ENCODE data around the gene PLEKHA1. TPM values are rescaled to one million over a fixed set of nuclear protein-coding genes. Genes with fewer than 3 reads are reported as not detected.

Gene PLEKHA1
- total RNA-seq, 1 donor from 2014 or later, result 35.3 TPM

DNA sequence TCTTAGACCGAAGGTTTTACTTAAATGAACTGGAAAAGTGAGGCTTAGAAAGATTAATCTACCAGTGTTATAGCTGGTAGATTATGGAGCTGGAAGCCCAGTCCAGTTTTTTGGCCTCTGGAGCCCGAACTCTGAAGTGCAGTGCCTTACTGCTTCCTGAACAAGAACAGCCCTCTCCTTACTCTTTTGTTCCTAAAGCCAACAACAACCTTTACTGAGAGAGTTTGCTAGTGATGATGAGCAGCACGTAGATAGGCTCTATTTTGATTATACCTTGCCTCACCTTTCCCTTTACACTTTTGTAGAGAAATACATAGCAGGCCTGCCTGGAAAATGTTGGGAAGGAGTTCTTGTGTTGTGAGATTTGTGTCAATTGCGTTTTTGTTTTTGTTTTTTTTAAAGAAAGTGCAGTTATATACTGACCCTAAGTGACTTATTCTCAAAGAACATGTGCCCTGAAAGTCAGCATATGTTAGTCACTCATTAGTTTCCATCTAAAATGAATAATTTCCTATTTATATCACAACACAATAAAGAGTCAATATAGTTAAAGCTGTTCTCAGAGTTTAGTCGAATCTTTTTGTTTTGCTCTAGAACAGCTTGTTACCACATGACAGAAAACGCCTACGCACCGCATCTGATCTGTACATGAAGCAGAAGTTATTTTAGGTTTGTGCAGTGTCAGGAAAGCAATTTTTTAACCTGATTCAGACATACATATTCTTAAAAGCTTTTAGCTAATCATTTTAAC is 33.0 kb downstream of the PLEKHA1 start:
- no peaks in the 10 kb centered on the region for H3K27me3 ChIP-seq (ENCODE audit: control insufficient read depth, insufficient read depth, low read length)
- H3K4me3 ChIP-seq (ENCODE audit: low read depth, low read length), result no peak overlapping the region
- peaks cover 8% of the 10 kb centered on the region for H3K36me3 ChIP-seq (ENCODE audit: control insufficient read depth, insufficient read depth, low read length)
- TF ChIP-seq CTCF (IDR thresholded peaks at IDR 0.05; ENCODE audit: insufficient read depth, low read length, severe bottlenecking), result no peak
- FAIRE-seq (no peak), DNase-seq (ENCODE audit: low read depth) (no peak)

DNA sequence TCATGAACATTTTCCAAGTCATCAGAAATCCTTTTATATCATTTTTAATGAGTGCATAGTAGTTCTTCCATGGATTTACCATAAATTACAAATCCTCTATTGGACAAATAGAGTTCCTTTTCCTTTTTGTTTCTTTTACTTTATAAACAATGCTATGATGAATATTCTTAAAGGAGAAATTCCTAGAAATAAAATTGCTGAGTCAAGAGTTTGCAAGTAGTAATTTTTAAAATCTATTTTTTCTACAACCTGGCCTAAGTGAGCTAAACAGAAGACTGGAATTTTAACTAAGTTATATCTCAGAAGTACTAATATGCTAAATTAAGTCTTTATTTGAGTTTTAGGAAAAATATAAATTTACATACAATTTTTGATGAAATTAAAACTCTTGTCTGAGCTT is 38.8 kb downstream of the PLEKHA1 start:
- no peaks in the 10 kb centered on the region for H3K27me3 ChIP-seq (ENCODE audit: control insufficient read depth, insufficient read depth, low read length)
- FAIRE-seq (no peak), DNase-seq (ENCODE audit: low read depth) (no peak)
- peaks cover 7% of the 10 kb centered on the region for H3K36me3 ChIP-seq (ENCODE audit: control insufficient read depth, insufficient read depth, low read length)
- no peak for TF ChIP-seq CTCF (IDR thresholded peaks at IDR 0.05; ENCODE audit: insufficient read depth, low read length, severe bottlenecking)
- H3K4me3 ChIP-seq (ENCODE audit: low read depth, low read length), result no peak overlapping the region

DNA sequence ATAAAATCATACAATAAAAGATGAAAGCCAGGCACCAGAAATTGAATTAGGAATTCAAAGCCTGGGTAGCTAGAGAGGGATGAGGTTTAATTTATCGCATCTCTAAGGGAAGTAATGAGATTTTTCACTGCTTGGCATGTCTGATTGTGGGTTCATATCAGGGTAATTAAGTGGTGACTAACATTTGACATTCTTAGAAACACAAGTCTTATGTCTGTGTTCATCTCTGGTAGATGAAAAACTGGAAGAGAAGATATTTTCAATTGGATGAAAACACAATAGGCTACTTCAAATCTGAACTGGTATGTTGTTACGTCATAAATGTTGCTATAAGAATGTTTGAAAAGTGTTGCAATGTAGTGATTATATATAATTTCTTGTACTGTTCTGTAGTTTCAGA is 43.2 kb downstream of the PLEKHA1 start:
- no peak overlapping the region for H3K4me3 ChIP-seq (ENCODE audit: low read depth, low read length)
- no peak for TF ChIP-seq CTCF (IDR thresholded peaks at IDR 0.05; ENCODE audit: insufficient read depth, low read length, severe bottlenecking)
- DNase-seq (ENCODE audit: low read depth), result peak; percentile 17
- FAIRE-seq, result no peak
- no peaks in the 10 kb centered on the region for H3K27me3 ChIP-seq (ENCODE audit: control insufficient read depth, insufficient read depth, low read length)
- H3K36me3 ChIP-seq (ENCODE audit: control insufficient read depth, insufficient read depth, low read length), result peaks cover 6% of the 10 kb centered on the region

DNA sequence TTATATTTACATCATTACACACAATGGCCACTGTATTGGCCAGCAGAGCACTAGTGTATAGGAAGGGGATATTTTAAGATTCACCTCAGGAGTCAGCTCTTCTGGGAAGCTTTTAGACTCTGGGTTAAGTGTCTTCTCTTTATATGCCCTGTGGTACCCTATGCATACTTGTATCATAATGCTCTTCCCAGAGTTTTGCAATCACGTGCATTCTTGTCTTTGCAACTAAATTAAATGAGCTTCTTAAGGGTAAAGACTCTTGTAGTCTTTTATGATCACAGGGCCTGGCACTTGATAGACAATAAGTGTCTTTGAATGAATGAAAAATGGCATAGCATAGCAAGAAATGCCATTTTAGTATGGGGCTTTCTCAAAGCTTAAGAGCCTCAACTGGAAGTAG is 44.5 kb downstream of the PLEKHA1 start:
- H3K27me3 ChIP-seq (ENCODE audit: control insufficient read depth, insufficient read depth, low read length), result no peaks in the 10 kb centered on the region
- no peak for TF ChIP-seq CTCF (IDR thresholded peaks at IDR 0.05; ENCODE audit: insufficient read depth, low read length, severe bottlenecking)
- no peak for DNase-seq (ENCODE audit: low read depth)
- H3K4me3 ChIP-seq (ENCODE audit: low read depth, low read length), result no peak overlapping the region
- H3K36me3 ChIP-seq (ENCODE audit: control insufficient read depth, insufficient read depth, low read length), result peaks cover 6% of the 10 kb centered on the region
- no peak for FAIRE-seq

- peaks cover 4% of the 10 kb centered on the region for H3K36me3 ChIP-seq (ENCODE audit: control insufficient read depth, insufficient read depth, low read length)
- DNase-seq (ENCODE audit: low read depth) (peak; percentile 57), FAIRE-seq (no peak)
- no peak for TF ChIP-seq CTCF (IDR thresholded peaks at IDR 0.05; ENCODE audit: insufficient read depth, low read length, severe bottlenecking)
- no peak overlapping the region for H3K4me3 ChIP-seq (ENCODE audit: low read depth, low read length)
- no peaks in the 10 kb centered on the region for H3K27me3 ChIP-seq (ENCODE audit: control insufficient read depth, insufficient read depth, low read length)
These were observed 45.5 kb downstream of the PLEKHA1 start for GRCh38 chr10:122419876-122420623.
